SK-N-MC (cell line): ENCODE data around the gene CEP89.

ENCODE experiments used
- DNase-seq: peaks from one replicate; pipeline ENCODE4 v3.0.0-alpha.2; 2011; ENCODE audit warnings: low read depth, low spot score
- H3K27ac ChIP-seq: fragments of 200-600 bp; sonication (generic); 2 replicates; pipeline ENCODE4 v1.5.1; 2016; ENCODE audit warnings: mixed run types
- H3K36me3 ChIP-seq: fragments of 200-600 bp; sonication (generic); 2 replicates; pipeline ENCODE4 v1.6.1; 2017; ENCODE audit warnings: antibody characterized with exemption, low read length, mixed read lengths; ENCODE audit not compliant: insufficient read depth
- H3K4me3 ChIP-seq: fragments of 200-600 bp; sonication (generic); 2 replicates; pipeline ENCODE4 v1.5.1; 2016
- H3K9ac ChIP-seq: fragments of 200-600 bp; sonication (generic); 2 replicates; pipeline ENCODE4 v1.8.0; 2017; ENCODE audit warnings: mixed run types, mixed read lengths; ENCODE audit not compliant: insufficient read length
- H3K9me3 ChIP-seq: fragments of 200-600 bp; sonication (generic); 2 replicates; pipeline ENCODE4 v1.6.1; 2017; ENCODE audit warnings: low read depth, mild to moderate bottlenecking, antibody characterized with exemption, low read length, moderate library complexity, mixed read lengths
- EZH2 ChIP-seq: fragments of 200-600 bp; sonication (generic); IDR thresholded peaks from one replicate; pipeline ENCODE4 v1.6.1; 2017; ENCODE audit warnings: antibody characterized with exemption
- FOXP2 ChIP-seq: optimal IDR thresholded peaks from 2 replicates; pipeline ENCODE3; 2011; ENCODE audit warnings: mild to moderate bottlenecking, moderate library complexity; ENCODE audit not compliant: insufficient read depth; ENCODE audit errors: extremely low read length, control extremely low read depth
- POLR2AphosphoS5 ChIP-seq: IDR thresholded peaks from 2 replicates; pipeline ENCODE4 v1.6.1; 2012; ENCODE audit warnings: mild to moderate bottlenecking, low read depth, low read length, borderline replicate concordance

Gene CEP89

DNA sequence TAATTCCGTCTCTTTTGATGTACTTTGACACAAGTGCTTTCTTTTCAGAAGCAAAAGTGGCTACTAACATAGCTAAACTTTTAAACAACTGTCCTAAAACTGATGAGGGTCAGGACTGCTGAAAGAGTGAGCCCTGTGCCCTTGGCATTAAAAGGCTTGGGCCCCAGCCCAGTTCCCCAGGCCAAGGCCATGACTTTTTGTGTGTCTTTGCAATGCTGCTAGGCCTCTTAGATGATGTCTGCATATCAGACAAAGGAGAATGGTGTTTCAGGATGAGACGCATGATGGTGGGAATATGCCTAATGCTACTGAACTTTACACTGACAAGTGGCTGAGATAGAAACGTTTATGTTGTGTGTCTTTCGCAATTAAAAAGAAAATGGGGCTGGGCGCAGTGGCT lies 140.1 kb downstream of the CEP89 start:
- no peak overlapping the region for H3K4me3 ChIP-seq
- DNase-seq, result no peak
- TF ChIP-seq POLR2AphosphoS5 (no peak), EZH2 (no peak), FOXP2 (no peak)

GRCh38 chr19:32830231-32831014 lies 141.3 kb downstream of the CEP89 start:
- Histone ChIP-seq H3K9ac (no peak overlapping the region), H3K4me3 (no peak overlapping the region), H3K27ac (no peak overlapping the region), H3K9me3 (no peaks in the 10 kb centered on the region), H3K36me3 (no peaks in the 10 kb centered on the region)
- no peak for DNase-seq
- no peak for TF ChIP-seq FOXP2
- no peak for TF ChIP-seq EZH2
- TF ChIP-seq POLR2AphosphoS5, result no peak

More for the DNA sequence above, 140.1 kb downstream of the CEP89 start:
- H3K9ac ChIP-seq, result no peak overlapping the region
- no peaks in the 10 kb centered on the region for H3K36me3 ChIP-seq
- H3K27ac ChIP-seq, result no peak overlapping the region
- H3K9me3 ChIP-seq, result no peaks in the 10 kb centered on the region

GRCh38 chr19:32829345-32829896 lies 142.3 kb downstream of the CEP89 start:
- TF ChIP-seq POLR2AphosphoS5 (no peak), EZH2 (no peak), FOXP2 (no peak)
- Histone ChIP-seq H3K36me3 (no peaks in the 10 kb centered on the region), H3K9me3 (no peaks in the 10 kb centered on the region)

DNA sequence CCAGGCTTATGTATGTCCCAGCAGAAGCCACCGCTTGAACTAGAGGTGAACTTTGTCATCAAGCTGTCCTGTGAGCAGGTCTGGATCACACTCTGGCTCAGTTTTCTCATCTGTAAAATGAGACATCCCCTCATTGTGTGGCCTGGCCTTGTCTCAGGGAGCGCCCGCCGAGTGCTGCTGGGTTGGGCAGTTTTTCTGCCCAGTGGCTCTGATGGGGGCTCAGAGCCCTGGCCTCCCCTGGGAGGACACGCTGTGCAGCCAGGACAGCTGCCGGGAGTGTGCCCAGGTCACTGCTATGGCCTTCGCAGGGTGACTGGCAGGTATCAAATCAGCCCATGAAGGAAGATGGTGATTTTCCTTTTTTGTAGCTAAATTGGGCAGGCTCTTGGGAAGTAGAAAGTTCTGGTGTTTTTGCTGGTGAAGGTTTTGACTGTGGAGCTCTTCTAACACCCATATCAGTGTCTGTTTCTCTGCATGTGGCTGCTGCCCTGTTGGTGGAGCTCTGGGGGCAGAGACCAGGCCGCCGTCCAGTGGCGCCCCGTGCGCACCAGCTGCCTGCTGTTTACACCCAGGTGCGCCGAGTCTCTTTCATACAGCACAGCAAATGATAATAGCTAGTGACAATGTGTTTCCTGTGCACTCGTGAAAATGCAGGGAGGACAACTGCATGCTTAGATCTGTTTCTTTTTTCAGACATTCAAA lies 143.0 kb downstream of the CEP89 start:
- H3K36me3 ChIP-seq, result no peaks in the 10 kb centered on the region
- TF ChIP-seq EZH2 (no peak), POLR2AphosphoS5 (no peak), FOXP2 (no peak)
- DNase-seq, result no peak
- no peak overlapping the region for H3K27ac ChIP-seq
- H3K9me3 ChIP-seq, result no peaks in the 10 kb centered on the region
- no peak overlapping the region for H3K9ac ChIP-seq
- no peak overlapping the region for H3K4me3 ChIP-seq

More at GRCh38 chr19:32829345-32829896, 142.3 kb downstream of the CEP89 start:
- Histone ChIP-seq H3K9ac (no peak overlapping the region), H3K27ac (no peak overlapping the region), H3K4me3 (no peak overlapping the region)
- no peak for DNase-seq

DNA sequence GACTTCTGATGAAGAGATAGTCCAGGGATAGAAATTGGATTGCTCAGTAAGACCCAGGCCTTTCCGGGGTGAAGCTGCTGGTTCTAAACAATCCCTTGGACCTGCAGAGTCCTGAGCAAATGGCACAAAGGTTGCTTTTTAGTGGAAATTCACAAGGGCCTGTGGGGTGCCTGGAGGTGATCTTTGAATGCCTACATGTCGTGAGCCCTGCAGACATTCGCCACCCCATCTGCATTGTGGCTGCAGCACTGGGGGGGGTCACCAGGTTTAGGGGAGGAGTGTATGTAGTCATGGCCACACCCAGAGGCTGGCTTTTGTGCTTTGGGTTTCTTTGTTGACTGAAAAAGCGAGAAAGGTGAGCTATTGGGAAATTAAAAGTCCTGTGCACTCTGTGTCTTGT lies 143.6 kb downstream of the CEP89 start:
- Histone ChIP-seq H3K4me3 (no peak overlapping the region), H3K36me3 (no peaks in the 10 kb centered on the region), H3K9ac (no peak overlapping the region), H3K27ac (no peak overlapping the region), H3K9me3 (no peaks in the 10 kb centered on the region)
- TF ChIP-seq POLR2AphosphoS5 (no peak), FOXP2 (no peak), EZH2 (no peak)
- no peak for DNase-seq
